K562 (cell line): ENCODE results near the gene ZDHHC8. TPM values are rescaled to one million over a fixed set of nuclear protein-coding genes. Genes with fewer than 3 reads are reported as not detected.

Experiments used
- BCL6 ChIP-seq: fragments of 250-450 bp; sonication (Bioruptor Pico); IDR thresholded peaks from 2 replicates; pipeline ENCODE4 v1.4.0; 2020
- CCNT2 ChIP-seq: IDR thresholded peaks from 2 replicates; pipeline ENCODE4 v1.6.1; 2011; ENCODE audit warnings: borderline replicate concordance, low read depth, mild to moderate bottlenecking, moderate library complexity, mixed read lengths, low read length; ENCODE audit not compliant: insufficient read length; ENCODE audit errors: extremely low read depth
- CHD2 ChIP-seq: IDR thresholded peaks from 2 replicates; pipeline ENCODE4 v1.6.1; 2011; ENCODE audit warnings: low read depth, low read length
- NR2C1 ChIP-seq, 2 experiments: fragments of 450-650 bp; IDR thresholded peaks; 2 replicates each; pipeline ENCODE4 v1.6.1; 2017; ENCODE audit warnings: mild to moderate bottlenecking in 2 of 2, antibody characterized with exemption in 1 of 2, inconsistent platforms in 1 of 2, missing compliant biosample characterization in 1 of 2, missing genetic modification characterization in 1 of 2
- SMAD1 ChIP-seq: fragments of 150-350 bp; IDR thresholded peaks from 2 replicates; pipeline ENCODE4 v1.6.1; 2014; ENCODE audit warnings: low read length, low read depth; ENCODE audit not compliant: partially characterized antibody
- SMARCB1 ChIP-seq: IDR thresholded peaks from 2 replicates; pipeline ENCODE4 v1.6.1; 2011; ENCODE audit warnings: improper control_type of control experiment, low read depth; ENCODE audit not compliant: insufficient read length
- THRAP3 ChIP-seq: fragments of 450-650 bp; IDR thresholded peaks from 2 replicates; pipeline ENCODE4 v1.6.1; 2016; ENCODE audit warnings: mild to moderate bottlenecking, inconsistent platforms, borderline replicate concordance
- TSC22D4 ChIP-seq: fragments of 450-650 bp; IDR thresholded peaks from 2 replicates; pipeline ENCODE4 v1.6.1; 2016; ENCODE audit warnings: missing genetic modification characterization, missing biosample characterization, control low read depth
- ZNF174 ChIP-seq: fragments of 250-450 bp; sonication (Bioruptor Pico); IDR thresholded peaks from 2 replicates; pipeline ENCODE4 v1.4.0; 2020; ENCODE audit warnings: mild to moderate bottlenecking
- ZNF274 ChIP-seq: IDR thresholded peaks from 2 replicates; pipeline ENCODE4 v1.6.1; 2011; ENCODE audit warnings: low read depth, mild to moderate bottlenecking, low read length, moderate library complexity, borderline replicate concordance
- polyA plus RNA-seq, 8 experiments: library from polyadenylated mRNA; depleted of rRNA in 4 of 8; stranded (reverse) in 5 of 8; unstranded in 3 of 8; fragments of >200 nt; fragmentation: Nextera tagmentation in 2 of 8; fragmentation: Illumina TruSeq in 1 of 8; extraction: Ambion mirVana in 2 of 8; extraction: Trizol in 1 of 8; gene quantifications; 2 replicates each; pipeline versions ENCODE4 v1.2.1 to v1.2.3, GENCODE V29; 2011 to 2014; ENCODE audit warnings: inconsistent platforms in 1 of 8, missing spikeins in 1 of 8
- total RNA-seq, 7 experiments: library from RNA; depleted of rRNA in 6 of 7; stranded (reverse); fragments of >200 nt in 6 of 7; fragmentation: Illumina TruSeq in 2 of 7; extraction: Trizol in 2 of 7; gene quantifications; 2 replicates each; pipeline versions ENCODE4 v1.2.1 to v1.2.3, GENCODE V29; 2011 to 2021; ENCODE audit warnings: low replicate concordance in 1 of 7
- TF ChIP-seq, protein P1 (sequence below): fragments of 450-650 bp; IDR thresholded peaks from 2 replicates; pipeline ENCODE4 v1.6.1; 2017; ENCODE audit warnings: antibody characterized with exemption
- TF ChIP-seq, protein P2 (sequence below): sonication (generic); formaldehyde crosslinking; IDR thresholded peaks from 2 replicates; pipeline ENCODE4 v1.8.0; 2022; ENCODE audit warnings: mild to moderate bottlenecking, missing genetic modification reagents
- TF ChIP-seq, protein P3 (sequence below): fragments of 450-650 bp; IDR thresholded peaks from 2 replicates; pipeline ENCODE4 v1.6.1; 2016; ENCODE audit warnings: low read depth
- TF ChIP-seq, protein P4 (sequence below): fragments of 250-450 bp; sonication (Bioruptor Pico); IDR thresholded peaks from 2 replicates; pipeline ENCODE4 v1.4.0; 2020; ENCODE audit warnings: mild to moderate bottlenecking

The ZDHHC8 gene
- total and polyA plus RNA-seq, 9 of the 15 experiments (the other 6 are each of a cell fraction or from before 2014, with no cell fraction given), result 0.04 to 109 (median 16.4) TPM

DNA sequence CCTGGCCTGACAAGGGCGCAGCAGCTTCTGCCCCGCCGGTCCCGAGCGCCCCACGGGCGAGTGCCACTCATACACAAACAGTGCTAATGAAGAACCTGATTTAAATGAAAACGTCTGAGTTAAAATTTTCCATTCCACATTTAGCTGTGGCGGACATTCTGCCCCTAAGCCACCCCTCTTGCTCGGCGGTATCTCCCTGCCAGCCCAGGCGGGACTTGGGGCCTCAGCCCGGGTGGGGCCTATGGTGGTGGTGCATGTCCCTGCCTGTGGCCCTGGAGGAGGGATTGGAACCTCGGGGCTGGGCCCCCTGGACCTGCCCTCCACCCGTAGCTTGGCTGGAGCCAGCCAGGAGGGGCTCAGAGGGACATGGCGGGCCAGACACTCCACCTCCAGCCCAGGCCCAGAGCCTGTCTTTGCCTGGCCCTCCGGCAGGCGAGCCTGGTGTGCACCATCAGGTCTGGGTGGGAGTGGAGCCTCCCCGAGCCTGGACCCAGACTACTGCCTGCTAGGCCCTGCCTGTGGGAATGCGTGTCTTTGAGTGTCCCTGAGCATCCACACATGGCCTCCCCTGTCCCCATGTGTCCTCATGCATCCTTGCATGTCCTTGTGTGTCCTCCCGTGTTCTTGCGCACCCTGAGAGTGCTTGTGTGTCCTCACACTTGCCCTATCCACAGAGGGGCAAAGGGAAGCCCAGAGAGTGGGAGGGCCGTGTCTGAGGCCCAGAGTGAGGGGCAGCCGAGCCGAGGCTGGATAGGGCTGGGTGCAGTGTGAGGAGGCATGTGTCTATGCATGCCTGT is 4.4 kb downstream of the ZDHHC8 start (continued):
- TF ChIP-seq CCNT2 (no peak), SMARCB1 (no peak), ZNF174 (CRISPR knock-in tag) (no peak), TSC22D4 (tag) (no peak), ZNF274 (no peak), NR2C1 (IDR thresholded peaks at IDR 0.05) (no peak), NR2C1 (tag; IDR thresholded peaks at IDR 0.05) (no peak), THRAP3 (no peak), SMAD1 (no peak), BCL6 (CRISPR knock-in tag) (no peak), CHD2 (no peak)
- TF ChIP-seq, protein P1, sequence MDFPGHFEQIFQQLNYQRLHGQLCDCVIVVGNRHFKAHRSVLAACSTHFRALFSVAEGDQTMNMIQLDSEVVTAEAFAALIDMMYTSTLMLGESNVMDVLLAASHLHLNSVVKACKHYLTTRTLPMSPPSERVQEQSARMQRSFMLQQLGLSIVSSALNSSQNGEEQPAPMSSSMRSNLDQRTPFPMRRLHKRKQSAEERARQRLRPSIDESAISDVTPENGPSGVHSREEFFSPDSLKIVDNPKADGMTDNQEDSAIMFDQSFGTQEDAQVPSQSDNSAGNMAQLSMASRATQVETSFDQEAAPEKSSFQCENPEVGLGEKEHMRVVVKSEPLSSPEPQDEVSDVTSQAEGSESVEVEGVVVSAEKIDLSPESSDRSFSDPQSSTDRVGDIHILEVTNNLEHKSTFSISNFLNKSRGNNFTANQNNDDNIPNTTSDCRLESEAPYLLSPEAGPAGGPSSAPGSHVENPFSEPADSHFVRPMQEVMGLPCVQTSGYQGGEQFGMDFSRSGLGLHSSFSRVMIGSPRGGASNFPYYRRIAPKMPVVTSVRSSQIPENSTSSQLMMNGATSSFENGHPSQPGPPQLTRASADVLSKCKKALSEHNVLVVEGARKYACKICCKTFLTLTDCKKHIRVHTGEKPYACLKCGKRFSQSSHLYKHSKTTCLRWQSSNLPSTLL, result no peak
- TF ChIP-seq, protein P2, sequence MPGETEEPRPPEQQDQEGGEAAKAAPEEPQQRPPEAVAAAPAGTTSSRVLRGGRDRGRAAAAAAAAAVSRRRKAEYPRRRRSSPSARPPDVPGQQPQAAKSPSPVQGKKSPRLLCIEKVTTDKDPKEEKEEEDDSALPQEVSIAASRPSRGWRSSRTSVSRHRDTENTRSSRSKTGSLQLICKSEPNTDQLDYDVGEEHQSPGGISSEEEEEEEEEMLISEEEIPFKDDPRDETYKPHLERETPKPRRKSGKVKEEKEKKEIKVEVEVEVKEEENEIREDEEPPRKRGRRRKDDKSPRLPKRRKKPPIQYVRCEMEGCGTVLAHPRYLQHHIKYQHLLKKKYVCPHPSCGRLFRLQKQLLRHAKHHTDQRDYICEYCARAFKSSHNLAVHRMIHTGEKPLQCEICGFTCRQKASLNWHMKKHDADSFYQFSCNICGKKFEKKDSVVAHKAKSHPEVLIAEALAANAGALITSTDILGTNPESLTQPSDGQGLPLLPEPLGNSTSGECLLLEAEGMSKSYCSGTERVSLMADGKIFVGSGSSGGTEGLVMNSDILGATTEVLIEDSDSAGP (CRISPR knock-in tag), result no peak
- TF ChIP-seq, protein P3, sequence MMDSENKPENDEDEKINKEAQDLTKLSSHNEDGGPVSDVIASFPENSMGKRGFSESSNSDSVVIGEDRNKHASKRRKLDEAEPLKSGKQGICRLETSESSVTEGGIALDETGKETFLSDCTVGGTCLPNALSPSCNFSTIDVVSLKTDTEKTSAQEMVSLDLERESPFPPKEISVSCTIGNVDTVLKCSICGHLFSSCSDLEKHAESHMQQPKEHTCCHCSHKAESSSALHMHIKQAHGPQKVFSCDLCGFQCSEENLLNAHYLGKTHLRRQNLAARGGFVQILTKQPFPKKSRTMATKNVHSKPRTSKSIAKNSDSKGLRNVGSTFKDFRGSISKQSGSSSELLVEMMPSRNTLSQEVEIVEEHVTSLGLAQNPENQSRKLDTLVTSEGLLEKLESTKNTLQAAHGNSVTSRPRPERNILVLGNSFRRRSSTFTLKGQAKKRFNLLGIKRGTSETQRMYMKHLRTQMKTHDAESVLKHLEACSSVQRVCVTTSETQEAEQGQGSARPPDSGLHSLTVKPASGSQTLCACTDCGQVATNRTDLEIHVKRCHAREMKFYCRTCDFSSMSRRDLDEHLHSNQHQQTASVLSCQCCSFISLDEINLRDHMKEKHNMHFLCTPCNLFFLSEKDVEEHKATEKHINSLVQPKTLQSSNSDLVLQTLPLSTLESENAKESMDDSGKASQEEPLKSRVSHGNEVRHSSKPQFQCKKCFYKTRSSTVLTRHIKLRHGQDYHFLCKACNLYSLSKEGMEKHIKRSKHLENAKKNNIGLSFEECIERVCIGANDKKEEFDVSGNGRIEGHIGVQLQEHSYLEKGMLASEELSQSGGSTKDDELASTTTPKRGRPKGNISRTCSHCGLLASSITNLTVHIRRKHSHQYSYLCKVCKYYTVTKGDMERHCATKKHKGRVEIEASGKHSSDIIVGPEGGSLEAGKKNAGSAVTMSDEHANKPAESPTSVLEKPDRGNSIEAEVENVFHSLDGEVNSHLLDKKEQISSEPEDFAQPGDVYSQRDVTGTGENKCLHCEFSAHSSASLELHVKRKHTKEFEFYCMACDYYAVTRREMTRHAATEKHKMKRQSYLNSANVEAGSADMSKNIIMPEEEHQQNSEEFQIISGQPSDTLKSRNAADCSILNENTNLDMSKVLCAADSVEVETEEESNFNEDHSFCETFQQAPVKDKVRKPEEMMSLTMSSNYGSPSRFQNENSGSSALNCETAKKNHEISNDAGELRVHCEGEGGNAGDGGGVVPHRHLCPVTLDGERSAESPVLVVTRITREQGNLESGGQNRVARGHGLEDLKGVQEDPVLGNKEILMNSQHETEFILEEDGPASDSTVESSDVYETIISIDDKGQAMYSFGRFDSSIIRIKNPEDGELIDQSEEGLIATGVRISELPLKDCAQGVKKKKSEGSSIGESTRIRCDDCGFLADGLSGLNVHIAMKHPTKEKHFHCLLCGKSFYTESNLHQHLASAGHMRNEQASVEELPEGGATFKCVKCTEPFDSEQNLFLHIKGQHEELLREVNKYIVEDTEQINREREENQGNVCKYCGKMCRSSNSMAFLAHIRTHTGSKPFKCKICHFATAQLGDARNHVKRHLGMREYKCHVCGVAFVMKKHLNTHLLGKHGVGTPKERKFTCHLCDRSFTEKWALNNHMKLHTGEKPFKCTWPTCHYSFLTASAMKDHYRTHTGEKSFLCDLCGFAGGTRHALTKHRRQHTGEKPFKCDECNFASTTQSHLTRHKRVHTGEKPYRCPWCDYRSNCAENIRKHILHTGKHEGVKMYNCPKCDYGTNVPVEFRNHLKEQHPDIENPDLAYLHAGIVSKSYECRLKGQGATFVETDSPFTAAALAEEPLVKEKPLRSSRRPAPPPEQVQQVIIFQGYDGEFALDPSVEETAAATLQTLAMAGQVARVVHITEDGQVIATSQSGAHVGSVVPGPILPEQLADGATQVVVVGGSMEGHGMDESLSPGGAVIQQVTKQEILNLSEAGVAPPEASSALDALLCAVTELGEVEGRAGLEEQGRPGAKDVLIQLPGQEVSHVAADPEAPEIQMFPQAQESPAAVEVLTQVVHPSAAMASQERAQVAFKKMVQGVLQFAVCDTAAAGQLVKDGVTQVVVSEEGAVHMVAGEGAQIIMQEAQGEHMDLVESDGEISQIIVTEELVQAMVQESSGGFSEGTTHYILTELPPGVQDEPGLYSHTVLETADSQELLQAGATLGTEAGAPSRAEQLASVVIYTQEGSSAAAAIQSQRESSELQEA, result no peak
- TF ChIP-seq, protein P4, sequence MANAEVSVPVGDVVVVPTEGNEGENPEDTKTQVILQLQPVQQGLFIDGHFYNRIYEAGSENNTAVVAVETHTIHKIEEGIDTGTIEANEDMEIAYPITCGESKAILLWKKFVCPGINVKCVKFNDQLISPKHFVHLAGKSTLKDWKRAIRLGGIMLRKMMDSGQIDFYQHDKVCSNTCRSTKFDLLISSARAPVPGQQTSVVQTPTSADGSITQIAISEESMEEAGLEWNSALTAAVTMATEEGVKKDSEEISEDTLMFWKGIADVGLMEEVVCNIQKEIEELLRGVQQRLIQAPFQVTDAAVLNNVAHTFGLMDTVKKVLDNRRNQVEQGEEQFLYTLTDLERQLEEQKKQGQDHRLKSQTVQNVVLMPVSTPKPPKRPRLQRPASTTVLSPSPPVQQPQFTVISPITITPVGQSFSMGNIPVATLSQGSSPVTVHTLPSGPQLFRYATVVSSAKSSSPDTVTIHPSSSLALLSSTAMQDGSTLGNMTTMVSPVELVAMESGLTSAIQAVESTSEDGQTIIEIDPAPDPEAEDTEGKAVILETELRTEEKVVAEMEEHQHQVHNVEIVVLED (CRISPR knock-in tag), result no peak
